ENCODE measurements around the gene GPNMB.
A peak's percentile ranks its signal among the peaks of the same experiment; 100 is the strongest.

DNA sequence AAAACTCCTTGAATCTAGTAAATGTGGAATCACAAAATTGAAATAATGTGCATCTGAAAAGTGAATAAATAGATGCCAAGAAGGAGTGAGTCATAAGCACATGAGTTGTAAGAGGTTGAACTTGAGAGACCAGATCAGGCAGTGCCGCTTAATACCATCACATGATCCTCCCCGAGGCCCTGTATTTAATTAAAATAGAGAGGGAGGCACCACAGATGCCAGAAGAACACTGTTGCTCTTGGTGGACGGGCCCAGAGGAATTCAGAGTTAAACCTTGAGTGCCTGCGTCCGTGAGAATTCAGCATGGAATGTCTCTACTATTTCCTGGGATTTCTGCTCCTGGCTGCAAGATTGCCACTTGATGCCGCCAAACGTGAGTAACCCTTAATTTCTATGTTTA is at the start of gene GPNMB:
- peak; percentile 27 to 58 for TF ChIP-seq POLR2A (IDR thresholded peaks at IDR 0.05)
- TF ChIP-seq, protein P1, sequence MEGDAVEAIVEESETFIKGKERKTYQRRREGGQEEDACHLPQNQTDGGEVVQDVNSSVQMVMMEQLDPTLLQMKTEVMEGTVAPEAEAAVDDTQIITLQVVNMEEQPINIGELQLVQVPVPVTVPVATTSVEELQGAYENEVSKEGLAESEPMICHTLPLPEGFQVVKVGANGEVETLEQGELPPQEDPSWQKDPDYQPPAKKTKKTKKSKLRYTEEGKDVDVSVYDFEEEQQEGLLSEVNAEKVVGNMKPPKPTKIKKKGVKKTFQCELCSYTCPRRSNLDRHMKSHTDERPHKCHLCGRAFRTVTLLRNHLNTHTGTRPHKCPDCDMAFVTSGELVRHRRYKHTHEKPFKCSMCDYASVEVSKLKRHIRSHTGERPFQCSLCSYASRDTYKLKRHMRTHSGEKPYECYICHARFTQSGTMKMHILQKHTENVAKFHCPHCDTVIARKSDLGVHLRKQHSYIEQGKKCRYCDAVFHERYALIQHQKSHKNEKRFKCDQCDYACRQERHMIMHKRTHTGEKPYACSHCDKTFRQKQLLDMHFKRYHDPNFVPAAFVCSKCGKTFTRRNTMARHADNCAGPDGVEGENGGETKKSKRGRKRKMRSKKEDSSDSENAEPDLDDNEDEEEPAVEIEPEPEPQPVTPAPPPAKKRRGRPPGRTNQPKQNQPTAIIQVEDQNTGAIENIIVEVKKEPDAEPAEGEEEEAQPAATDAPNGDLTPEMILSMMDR (IDR thresholded peaks at IDR 0.05) = no peak

Measured in tibial nerve (tissue), 3 donors.